Naive B cell (primary cell): ENCODE measurements around the gene AKR1D1. TPM values are rescaled to one million over a fixed set of nuclear protein-coding genes. Genes with fewer than 3 reads are reported as not detected.
"Not testable (repeated sequence)": the region's sequence is repeated elsewhere in the genome, so short reads cannot be mapped to it uniquely, and the experiment has no call there.

Experiments used
- ATAC-seq, 2 donors: fragments of 150-1000 bp; cut with Tn5 transposase; 2 replicates each; pipeline ENCODE4 v1.10.0; 2021; ENCODE audit warnings: low read depth in 2 of 2, mild to moderate bottlenecking in 2 of 2, moderate library complexity in 2 of 2
- DNase-seq: peaks from one replicate; pipeline ENCODE4 v3.0.0; 2022
- H3K27ac Mint-ChIP-seq, 6 donors: one replicate each; pipeline ENCODE4 v1.8.0; 2020 to 2022; ENCODE audit warnings: mild to moderate bottlenecking in 6 of 6, mixed read lengths in 6 of 6, moderate library complexity in 5 of 6, inconsistent platforms in 2 of 6
- H3K27me3 Mint-ChIP-seq, 3 donors: one replicate each; pipeline ENCODE4 v1.8.0; 2021 to 2022; ENCODE audit warnings: mixed read lengths in 3 of 3, mild to moderate bottlenecking in 1 of 3
- H3K36me3 Mint-ChIP-seq, 2 donors: one replicate each; pipeline ENCODE4 v1.8.0; 2020 to 2022; ENCODE audit warnings: mixed read lengths in 2 of 2, inconsistent platforms in 1 of 2, mild to moderate bottlenecking in 1 of 2
- H3K4me1 Mint-ChIP-seq, 3 donors: one replicate each; pipeline ENCODE4 v1.8.0; 2020 to 2022; ENCODE audit warnings: mixed read lengths in 3 of 3, inconsistent platforms in 1 of 3, mild to moderate bottlenecking in 1 of 3, moderate library complexity in 1 of 3
- H3K4me3 Mint-ChIP-seq, 8 donors: one replicate each; pipeline ENCODE4 v1.8.0; 2020 to 2022; ENCODE audit warnings: mild to moderate bottlenecking in 8 of 8, mixed read lengths in 8 of 8, moderate library complexity in 8 of 8, inconsistent platforms in 2 of 8
- H3K9me3 Mint-ChIP-seq, 7 donors: one replicate each; pipeline ENCODE4 v1.8.0; 2020 to 2022; ENCODE audit warnings: mixed read lengths in 7 of 7, mild to moderate bottlenecking in 5 of 7, inconsistent platforms in 2 of 7, moderate library complexity in 1 of 7
- polyA plus RNA-seq, 6 donors: library from polyadenylated mRNA; unstranded; fragments of 300-500 nt; fragmentation: Illumina TruSeq; gene quantifications; one replicate each; pipeline ENCODE4 v1.2.3, GENCODE V29; 2021; ENCODE audit warnings: low read depth in 6 of 6

Gene AKR1D1
- polyA plus RNA-seq, 6 donors from 2014 or later = not detected

- no peaks in the 10 kb centered on the region for H3K36me3 Mint-ChIP-seq
- DNase-seq (no peak), ATAC-seq (no peak)
- H3K27me3 Mint-ChIP-seq = peaks cover 0 to 9% (median 7%) of the 10 kb centered on the region in 3 donors
- H3K27ac Mint-ChIP-seq = no peak overlapping the region
- H3K4me1 Mint-ChIP-seq = peaks cover 7 to 9% (median 8%) of the 10 kb centered on the region in 3 donors
- H3K9me3 Mint-ChIP-seq = peaks cover 0 to 3% (median 0%) of the 10 kb centered on the region in 7 donors
- no peak overlapping the region for H3K4me3 Mint-ChIP-seq
Observed at GRCh38 chr7:138142583-138143201, 66.4 kb downstream of the AKR1D1 start.

GRCh38 chr7:138144958-138145357 is 68.7 kb downstream of the AKR1D1 start:
- DNase-seq (no peak), ATAC-seq (no peak)
- peaks cover 0 to 3% (median 0%) of the 10 kb centered on the region in 7 donors for H3K9me3 Mint-ChIP-seq
- H3K4me3 Mint-ChIP-seq = no peak overlapping the region
- H3K4me1 Mint-ChIP-seq = no peaks in the 10 kb centered on the region
- H3K36me3 Mint-ChIP-seq = no peaks in the 10 kb centered on the region
- H3K27ac Mint-ChIP-seq = no peak overlapping the region
- peaks cover 0 to 9% (median 7%) of the 10 kb centered on the region in 3 donors for H3K27me3 Mint-ChIP-seq

- DNase-seq, H3K9me3 Mint-ChIP-seq, H3K27ac Mint-ChIP-seq, ATAC-seq, H3K4me1 Mint-ChIP-seq, H3K36me3 Mint-ChIP-seq, H3K4me3 Mint-ChIP-seq, H3K27me3 Mint-ChIP-seq: not testable (repeated sequence)
Observed at GRCh38 chr7:138146221-138146620, 70.0 kb downstream of the AKR1D1 start.

- ATAC-seq, H3K4me1 Mint-ChIP-seq, H3K27me3 Mint-ChIP-seq, H3K27ac Mint-ChIP-seq, H3K9me3 Mint-ChIP-seq, H3K36me3 Mint-ChIP-seq, DNase-seq: not testable (repeated sequence)
- peak overlapping the region in 7 of 8 donors; percentile 12 to 91 (median 62) for H3K4me3 Mint-ChIP-seq
Observed at GRCh38 chr7:138146757-138147734, 70.8 kb downstream of the AKR1D1 start.

- Mint-ChIP-seq H3K4me3 (no peak overlapping the region), H3K4me1 (no peaks in the 10 kb centered on the region), H3K27ac (no peak overlapping the region), H3K27me3 (peaks cover 0 to 6% (median 6%) of the 10 kb centered on the region in 3 donors), H3K9me3 (peaks cover 0 to 3% (median 0%) of the 10 kb centered on the region in 7 donors), H3K36me3 (no peaks in the 10 kb centered on the region)
- DNase-seq (no peak), ATAC-seq (no peak)
Observed at GRCh38 chr7:138151731-138152577, 75.7 kb downstream of the AKR1D1 start.

- ATAC-seq (no peak), DNase-seq (no peak)
- no peaks in the 10 kb centered on the region for H3K4me1 Mint-ChIP-seq
- no peak overlapping the region for H3K4me3 Mint-ChIP-seq
- no peaks in the 10 kb centered on the region for H3K9me3 Mint-ChIP-seq
- H3K36me3 Mint-ChIP-seq = no peaks in the 10 kb centered on the region
- no peak overlapping the region for H3K27ac Mint-ChIP-seq
- H3K27me3 Mint-ChIP-seq = peaks cover 0 to 3% (median 0%) of the 10 kb centered on the region in 3 donors
Observed at GRCh38 chr7:138154661-138155060, 78.4 kb downstream of the AKR1D1 start.

GRCh38 chr7:138157702-138158101 is 81.4 kb downstream of the AKR1D1 start:
- Mint-ChIP-seq H3K4me3 (no peak overlapping the region), H3K9me3 (no peaks in the 10 kb centered on the region), H3K27me3 (no peaks in the 10 kb centered on the region), H3K4me1 (no peaks in the 10 kb centered on the region), H3K27ac (no peak overlapping the region), H3K36me3 (no peaks in the 10 kb centered on the region)
- DNase-seq (no peak), ATAC-seq (no peak)

GRCh38 chr7:138158739-138159528 is 82.7 kb downstream of the AKR1D1 start:
- Mint-ChIP-seq H3K27ac (no peak overlapping the region), H3K4me3 (no peak overlapping the region), H3K36me3 (peaks cover under 1 to 4% of the 10 kb centered on the region in 2 donors), H3K4me1 (no peaks in the 10 kb centered on the region), H3K9me3 (peaks cover 0 to 6% (median under 1%) of the 10 kb centered on the region in 7 donors), H3K27me3 (peaks cover 0 to 3% (median 0%) of the 10 kb centered on the region in 3 donors)
- DNase-seq = no peak
- ATAC-seq = no peak

- H3K27ac Mint-ChIP-seq = no peak overlapping the region
- peaks cover 0 to 25% (median 16%) of the 10 kb centered on the region in 7 donors for H3K9me3 Mint-ChIP-seq
- H3K27me3 Mint-ChIP-seq = peaks cover 0 to 7% (median 0%) of the 10 kb centered on the region in 3 donors
Observed at GRCh38 chr7:138161600-138162081, 85.4 kb downstream of the AKR1D1 start.

GRCh38 chr7:138162236-138162635 is 86.0 kb downstream of the AKR1D1 start:
- no peak for ATAC-seq
- no peak overlapping the region for H3K27ac Mint-ChIP-seq
- H3K4me3 Mint-ChIP-seq = no peak overlapping the region
- no peaks in the 10 kb centered on the region for H3K4me1 Mint-ChIP-seq
- peaks cover 0 to 25% (median 16%) of the 10 kb centered on the region in 7 donors for H3K9me3 Mint-ChIP-seq
- peaks cover 0 to 7% (median 0%) of the 10 kb centered on the region in 3 donors for H3K27me3 Mint-ChIP-seq
- DNase-seq = no peak
- H3K36me3 Mint-ChIP-seq = peaks cover 14% of the 10 kb centered on the region in 2 donors

More at GRCh38 chr7:138161600-138162081, 85.4 kb downstream of the AKR1D1 start:
- peaks cover 14% of the 10 kb centered on the region in 2 donors for H3K36me3 Mint-ChIP-seq
- ATAC-seq (peak; percentile 96 to 99), DNase-seq (peak; percentile 70)
- H3K4me1 Mint-ChIP-seq = no peaks in the 10 kb centered on the region
- no peak overlapping the region for H3K4me3 Mint-ChIP-seq

- Mint-ChIP-seq H3K9me3 (peaks cover 0 to 25% (median 16%) of the 10 kb centered on the region in 7 donors), H3K27me3 (peaks cover 0 to 7% (median 0%) of the 10 kb centered on the region in 3 donors), H3K27ac (no peak overlapping the region), H3K36me3 (peaks cover 14% of the 10 kb centered on the region in 2 donors), H3K4me3 (no peak overlapping the region), H3K4me1 (no peaks in the 10 kb centered on the region)
- DNase-seq (no peak), ATAC-seq (no peak)
Observed at GRCh38 chr7:138163800-138164199, 87.5 kb downstream of the AKR1D1 start.

- Mint-ChIP-seq H3K4me1 (no peaks in the 10 kb centered on the region), H3K4me3 (no peak overlapping the region)
Observed at GRCh38 chr7:138164804-138165203, 88.5 kb downstream of the AKR1D1 start.

More at GRCh38 chr7:138164804-138165203, 88.5 kb downstream of the AKR1D1 start:
- H3K27me3 Mint-ChIP-seq = peaks cover 0 to 7% (median 0%) of the 10 kb centered on the region in 3 donors
- DNase-seq (no peak), ATAC-seq (no peak)
- peaks cover 0 to 25% (median 16%) of the 10 kb centered on the region in 7 donors for H3K9me3 Mint-ChIP-seq
- peaks cover 14% of the 10 kb centered on the region in 2 donors for H3K36me3 Mint-ChIP-seq
- H3K27ac Mint-ChIP-seq = no peak overlapping the region
